GM21717 (cell line): Measurements from ENCODE around the gene SPINK4.
A peak's percentile ranks its signal among the peaks of the same experiment; 100 is the strongest.

ENCODE experiments used
- ATAC-seq: cut with Tn5 transposase; IDR thresholded peaks from one replicate; pipeline ENCODE4 v1.9.1; 2021; ENCODE audit warnings: mild to moderate bottlenecking, moderate library complexity; ENCODE audit not compliant: unreplicated experiment

Gene SPINK4

GRCh38 chr9:33239921-33240320, at the start of gene SPINK4:
Gene SPINK4, plus strand, starts transcription at chr9:33240167. Its CDS starts 42 bp downstream, at chr9:33240209.
- ATAC-seq, result no peak

GRCh38 chr9:33192493-33193255, 47.3 kb upstream of the SPINK4 start:
- no peak for ATAC-seq

GRCh38 chr9:33193818-33194217, 46.1 kb upstream of the SPINK4 start:
- no peak for ATAC-seq

GRCh38 chr9:33196736-33197135, 43.2 kb upstream of the SPINK4 start:
- ATAC-seq, result no peak

GRCh38 chr9:33197279-33198152, 42.5 kb upstream of the SPINK4 start:
- no peak for ATAC-seq

- no peak for ATAC-seq
Measured at GRCh38 chr9:33198165-33198564, 41.8 kb upstream of the SPINK4 start.

GRCh38 chr9:33202018-33202417, 37.9 kb upstream of the SPINK4 start:
- peak; percentile 53 for ATAC-seq

GRCh38 chr9:33202552-33203201, 37.3 kb upstream of the SPINK4 start:
- peak; percentile 99 for ATAC-seq

- ATAC-seq, result no peak
Measured at GRCh38 chr9:33209394-33209793, 30.6 kb upstream of the SPINK4 start.

- ATAC-seq, result no peak
Measured at GRCh38 chr9:33210006-33210715, 29.8 kb upstream of the SPINK4 start.

GRCh38 chr9:33211695-33212393, 28.1 kb upstream of the SPINK4 start:
- no peak for ATAC-seq

GRCh38 chr9:33220681-33221567, 19.0 kb upstream of the SPINK4 start:
- no peak for ATAC-seq

- no peak for ATAC-seq
Measured at GRCh38 chr9:33221568-33221884, 18.4 kb upstream of the SPINK4 start.

- ATAC-seq, result no peak
Measured at GRCh38 chr9:33222031-33222430, 17.9 kb upstream of the SPINK4 start.

- ATAC-seq, result no peak
Measured at GRCh38 chr9:33223696-33224095, 16.3 kb upstream of the SPINK4 start.

GRCh38 chr9:33225319-33226147, 14.4 kb upstream of the SPINK4 start:
- no peak for ATAC-seq

- ATAC-seq, result peak; percentile 73
Measured at GRCh38 chr9:33227008-33227398, 13.0 kb upstream of the SPINK4 start.

- ATAC-seq, result no peak
Measured at GRCh38 chr9:33227741-33228140, 12.2 kb upstream of the SPINK4 start.

GRCh38 chr9:33228606-33229005, 11.4 kb upstream of the SPINK4 start:
- no peak for ATAC-seq
